SU-DHL-6 (cell line): Measurements from ENCODE around the gene SLC17A2.
"Not testable (repeated sequence)": the region's sequence is repeated elsewhere in the genome, so short reads cannot be mapped to it uniquely, and the experiment has no call there.

ENCODE experiments used
- H2AFZ ChIP-seq: fragments of 200-600 bp; sonication (generic); 2 replicates; pipeline ENCODE4 v1.6.1; 2014; ENCODE audit warnings: low read depth, mild to moderate bottlenecking, moderate library complexity, mixed read lengths, antibody characterized with exemption, low read length; ENCODE audit not compliant: severe bottlenecking
- H3F3A ChIP-seq: fragments of 200-600 bp; shearing (Covaris generic); 2 replicates; pipeline ENCODE4 v1.6.0; 2016; ENCODE audit warnings: antibody characterized with exemption, mild to moderate bottlenecking; ENCODE audit not compliant: insufficient read depth
- H3K27ac ChIP-seq: fragments of 200-600 bp; sonication (generic); 2 replicates; pipeline ENCODE4 v1.5.1; 2016; ENCODE audit warnings: low read depth, mild to moderate bottlenecking, low read length, moderate library complexity, mixed read lengths
- H3K27me3 ChIP-seq: fragments of 200-600 bp; sonication (generic), shearing (Covaris generic); 2 replicates; pipeline ENCODE4 v1.6.0; 2014; ENCODE audit warnings: mild to moderate bottlenecking, low read length
- H3K36me3 ChIP-seq: fragments of 200-600 bp; sonication (generic); 2 replicates; pipeline ENCODE4 v1.6.1; 2014; ENCODE audit warnings: mild to moderate bottlenecking, low read length, mixed read lengths
- H3K4me2 ChIP-seq: fragments of 300-600, 200-600 bp; shearing (Covaris generic), sonication (generic); 2 replicates; pipeline ENCODE4 v1.6.0; 2014; ENCODE audit warnings: low read length, low read depth, mild to moderate bottlenecking; ENCODE audit not compliant: poor library complexity, severe bottlenecking
- H3K4me3 ChIP-seq: fragments of 200-600 bp; sonication (generic); 2 replicates; pipeline ENCODE4 v1.5.1; 2014; ENCODE audit warnings: antibody characterized with exemption, low read length, mild to moderate bottlenecking, mixed read lengths; ENCODE audit not compliant: insufficient read depth, poor library complexity, severe bottlenecking
- H3K79me2 ChIP-seq: fragments of 200-600 bp; sonication (generic); 2 replicates; pipeline ENCODE4 v1.6.1; 2014; ENCODE audit warnings: mild to moderate bottlenecking, low read length, moderate library complexity; ENCODE audit not compliant: insufficient read depth
- H3K9ac ChIP-seq: fragments of 200-600 bp; sonication (generic); 2 replicates; pipeline ENCODE4 v1.7.0; 2014; ENCODE audit warnings: mild to moderate bottlenecking, low read length
- H3K9me2 ChIP-seq: fragments of 200-600 bp; sonication (generic); replicated peaks from 2 replicates; pipeline ENCODE4 v1.6.1; 2014; ENCODE audit warnings: low read length; ENCODE audit not compliant: insufficient read depth
- H3K9me3 ChIP-seq: fragments of 200-600 bp; sonication (generic); 2 replicates; pipeline ENCODE4 v1.6.1; 2014; ENCODE audit warnings: low read length, mixed read lengths; ENCODE audit not compliant: insufficient read depth
- H4K20me1 ChIP-seq: fragments of 200-600 bp; sonication (generic); 2 replicates; pipeline ENCODE4 v1.6.1; 2014; ENCODE audit warnings: low read depth, mild to moderate bottlenecking, antibody characterized with exemption, low read length, moderate library complexity, mixed read lengths
- EZH2phosphoT487 ChIP-seq: fragments of 200-600 bp; sonication (generic), shearing (Covaris generic); conservative IDR thresholded peaks from 2 replicates; pipeline ENCODE4 v1.6.1; 2018; ENCODE audit warnings: mild to moderate bottlenecking, antibody characterized with exemption, low read length, moderate library complexity, mixed read lengths
- TF ChIP-seq, protein P1 (sequence below): fragments of 200-600 bp; sonication (generic); IDR thresholded peaks from one replicate; pipeline ENCODE4 v1.5.1; 2017; ENCODE audit warnings: antibody characterized with exemption, mild to moderate bottlenecking, low read length, moderate library complexity; ENCODE audit not compliant: insufficient read depth, poor library complexity, severe bottlenecking

Gene SLC17A2

DNA sequence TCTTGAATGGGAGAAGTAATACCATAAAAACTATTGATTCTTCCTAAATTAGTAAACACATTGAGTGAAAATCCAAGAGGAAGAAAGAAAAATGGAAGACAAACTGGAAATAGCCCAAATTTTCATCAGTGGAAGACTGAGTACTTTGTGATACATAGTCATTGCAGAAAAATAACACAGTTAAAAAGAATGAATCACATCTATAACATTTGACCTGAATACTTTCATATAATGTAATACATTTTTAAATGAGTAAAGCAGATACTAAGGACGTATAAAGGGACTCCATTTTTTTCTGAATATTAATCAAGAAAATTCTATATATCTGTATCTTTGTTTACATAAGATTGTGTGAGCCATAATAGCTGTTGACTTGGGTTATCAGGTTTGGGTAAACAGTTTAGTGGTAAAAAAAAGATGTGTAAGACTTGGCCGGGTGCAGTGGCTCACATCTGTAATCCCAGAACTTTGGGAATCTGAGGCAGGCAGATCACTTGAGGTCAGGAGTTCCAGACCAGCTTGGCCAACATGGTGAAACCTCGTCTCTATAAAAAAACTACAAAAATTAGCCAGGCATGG is 4.3 kb upstream of the SLC17A2 start:
- no peaks in the 10 kb centered on the region for H3K27me3 ChIP-seq
- TF ChIP-seq EZH2phosphoT487: no peak
- TF ChIP-seq, protein P1, sequence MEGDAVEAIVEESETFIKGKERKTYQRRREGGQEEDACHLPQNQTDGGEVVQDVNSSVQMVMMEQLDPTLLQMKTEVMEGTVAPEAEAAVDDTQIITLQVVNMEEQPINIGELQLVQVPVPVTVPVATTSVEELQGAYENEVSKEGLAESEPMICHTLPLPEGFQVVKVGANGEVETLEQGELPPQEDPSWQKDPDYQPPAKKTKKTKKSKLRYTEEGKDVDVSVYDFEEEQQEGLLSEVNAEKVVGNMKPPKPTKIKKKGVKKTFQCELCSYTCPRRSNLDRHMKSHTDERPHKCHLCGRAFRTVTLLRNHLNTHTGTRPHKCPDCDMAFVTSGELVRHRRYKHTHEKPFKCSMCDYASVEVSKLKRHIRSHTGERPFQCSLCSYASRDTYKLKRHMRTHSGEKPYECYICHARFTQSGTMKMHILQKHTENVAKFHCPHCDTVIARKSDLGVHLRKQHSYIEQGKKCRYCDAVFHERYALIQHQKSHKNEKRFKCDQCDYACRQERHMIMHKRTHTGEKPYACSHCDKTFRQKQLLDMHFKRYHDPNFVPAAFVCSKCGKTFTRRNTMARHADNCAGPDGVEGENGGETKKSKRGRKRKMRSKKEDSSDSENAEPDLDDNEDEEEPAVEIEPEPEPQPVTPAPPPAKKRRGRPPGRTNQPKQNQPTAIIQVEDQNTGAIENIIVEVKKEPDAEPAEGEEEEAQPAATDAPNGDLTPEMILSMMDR: no peak
- H3K4me2 ChIP-seq: no peak overlapping the region
- no peak overlapping the region for H3K9ac ChIP-seq
- no peak overlapping the region for H3K4me3 ChIP-seq
- no peaks in the 10 kb centered on the region for H4K20me1 ChIP-seq
- H3K36me3 ChIP-seq: no peaks in the 10 kb centered on the region
- H2AFZ ChIP-seq: no peak overlapping the region
- no peaks in the 10 kb centered on the region for H3F3A ChIP-seq
- H3K9me3 ChIP-seq: no peaks in the 10 kb centered on the region
- H3K27ac ChIP-seq: no peak overlapping the region
- no peaks in the 10 kb centered on the region for H3K79me2 ChIP-seq
- H3K9me2 ChIP-seq: no peaks in the 10 kb centered on the region

DNA sequence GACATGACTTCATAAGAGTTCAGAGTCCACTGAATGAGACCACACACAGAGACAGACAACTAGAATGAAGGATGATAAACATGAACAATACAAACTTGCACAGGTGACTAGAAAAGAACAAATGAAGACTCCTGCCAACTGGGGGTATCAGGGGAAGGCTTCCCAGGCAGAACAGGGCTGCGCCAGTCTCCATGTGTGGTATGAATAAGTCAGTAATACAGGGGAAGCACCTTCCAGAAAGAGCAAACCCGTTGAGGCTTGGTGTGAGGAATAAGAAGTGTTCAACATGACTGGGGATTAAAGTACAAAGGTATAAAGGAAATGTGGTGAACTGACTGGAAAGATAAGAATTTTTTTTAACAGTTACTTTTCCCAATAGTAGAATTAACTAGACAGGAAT is 3.7 kb upstream of the SLC17A2 start:
- H3K9me2 ChIP-seq: no peaks in the 10 kb centered on the region
- TF ChIP-seq, protein P1: no peak
- no peak for TF ChIP-seq EZH2phosphoT487
- H3K36me3 ChIP-seq: no peaks in the 10 kb centered on the region
- H3F3A ChIP-seq: no peaks in the 10 kb centered on the region
- H3K4me2 ChIP-seq: no peak overlapping the region
- H3K27ac ChIP-seq: no peak overlapping the region
- H3K9me3 ChIP-seq: no peaks in the 10 kb centered on the region
- H2AFZ ChIP-seq: no peak overlapping the region
- no peaks in the 10 kb centered on the region for H4K20me1 ChIP-seq
- no peak overlapping the region for H3K9ac ChIP-seq
- no peaks in the 10 kb centered on the region for H3K27me3 ChIP-seq
- H3K79me2 ChIP-seq: no peaks in the 10 kb centered on the region
- H3K4me3 ChIP-seq: no peak overlapping the region

DNA sequence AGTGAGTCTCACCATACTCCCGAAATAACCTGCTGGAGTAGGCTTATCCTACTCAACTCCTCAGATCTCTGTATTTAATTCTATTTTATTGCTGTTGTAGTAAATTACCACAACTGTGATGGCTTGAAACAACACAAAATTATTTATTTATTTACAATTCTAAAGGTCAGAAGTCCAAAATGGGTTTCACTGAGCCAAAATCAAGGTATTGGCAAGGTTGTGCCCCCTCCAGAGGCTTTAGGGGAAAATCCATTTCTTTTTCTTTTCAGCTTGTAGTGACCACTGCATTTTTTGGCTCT is 869 bp upstream of the SLC17A2 start:
- H3K9me2 ChIP-seq: no peaks in the 10 kb centered on the region
- no peak overlapping the region for H3K9ac ChIP-seq
- H3K4me2 ChIP-seq: no peak overlapping the region
- no peak overlapping the region for H3K4me3 ChIP-seq
- no peaks in the 10 kb centered on the region for H3F3A ChIP-seq
- H3K27me3 ChIP-seq: no peaks in the 10 kb centered on the region
- H3K27ac ChIP-seq: no peak overlapping the region
- no peaks in the 10 kb centered on the region for H3K9me3 ChIP-seq
- H3K36me3 ChIP-seq: no peaks in the 10 kb centered on the region
- no peaks in the 10 kb centered on the region for H4K20me1 ChIP-seq
- no peaks in the 10 kb centered on the region for H3K79me2 ChIP-seq
- TF ChIP-seq EZH2phosphoT487: no peak
- TF ChIP-seq, protein P1: no peak
- no peak overlapping the region for H2AFZ ChIP-seq

DNA sequence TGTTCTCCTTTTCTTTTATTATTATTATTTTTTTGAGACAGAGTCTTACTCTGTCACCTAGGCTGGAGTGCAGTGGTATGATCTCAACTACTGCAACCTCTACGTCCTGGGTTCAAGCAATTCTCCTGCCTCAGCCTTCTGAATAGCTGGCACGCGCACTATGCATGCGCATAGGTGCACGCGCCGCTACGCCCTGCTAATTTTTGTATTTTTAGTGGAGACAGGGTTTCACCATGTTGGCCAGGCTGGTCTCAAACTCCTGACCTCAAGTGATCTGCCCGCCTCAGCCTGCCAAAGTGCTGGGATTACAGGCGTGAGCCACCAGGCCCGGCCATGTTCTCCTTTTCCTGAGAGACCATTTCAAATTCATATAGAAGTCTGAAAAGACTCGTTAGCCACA is 706 bp downstream of the SLC17A2 start:
- not testable (repeated sequence) for H3K9me3 ChIP-seq, H3K9me2 ChIP-seq, H3K36me3 ChIP-seq, H3K4me3 ChIP-seq, H3K79me2 ChIP-seq, H3K27me3 ChIP-seq, H3F3A ChIP-seq, H3K27ac ChIP-seq, H3K4me2 ChIP-seq, H3K9ac ChIP-seq, H4K20me1 ChIP-seq, H2AFZ ChIP-seq
